Umbilical cord (tissue), 2 donors: ENCODE measurements around the gene EFNA3. TPM values are rescaled to one million over a fixed set of nuclear protein-coding genes. Genes with fewer than 3 reads are reported as not detected.

Source experiments
- DNase-seq: peaks from one replicate; pipeline ENCODE4 v3.0.0-alpha.2; 2015; ENCODE audit warnings: low spot score
- total RNA-seq: library from RNA; depleted of rRNA; stranded (reverse); fragments of >200 nt; gene quantifications from one replicate; pipeline ENCODE4 v1.2.3, GENCODE V29; 2014; ENCODE audit warnings: low replicate concordance; ENCODE audit not compliant: insufficient read depth

The EFNA3 gene
- total RNA-seq, 1 donor from 2014 or later, result 0.72 TPM

GRCh38 chr1:155048449-155049334 is 29.9 kb upstream of the EFNA3 start:
- no peak for DNase-seq

GRCh38 chr1:155049651-155050559 is 28.7 kb upstream of the EFNA3 start:
- peak; percentile 13 for DNase-seq

GRCh38 chr1:155050560-155051341 is 27.9 kb upstream of the EFNA3 start, which contains the start of gene ADAM15:
TSS of gene ADAM15 (plus strand) at chr1:155051316. CDS start at chr1:155051387, 71 bp downstream.
- peak; percentile 78 for DNase-seq

GRCh38 chr1:155051342-155051776 is 27.3 kb upstream of the EFNA3 start:
- DNase-seq, result no peak

GRCh38 chr1:155051777-155052398 is 26.7 kb upstream of the EFNA3 start:
- peak; percentile 44 for DNase-seq

GRCh38 chr1:155052439-155053395 is 25.9 kb upstream of the EFNA3 start:
- DNase-seq, result no peak

- DNase-seq, result no peak
Observed at GRCh38 chr1:155053531-155054105, 25.0 kb upstream of the EFNA3 start.

- DNase-seq, result no peak
Observed at GRCh38 chr1:155057104-155057503, 21.5 kb upstream of the EFNA3 start.

GRCh38 chr1:155057788-155058211 is 20.8 kb upstream of the EFNA3 start:
- DNase-seq, result no peak

- no peak for DNase-seq
Observed at GRCh38 chr1:155060736-155061135, 17.9 kb upstream of the EFNA3 start.

- DNase-seq, result peak; percentile 80
Observed at GRCh38 chr1:155061381-155062150, 17.1 kb upstream of the EFNA3 start.

- no peak for DNase-seq
Observed at GRCh38 chr1:155062151-155062686, 16.4 kb upstream of the EFNA3 start.

GRCh38 chr1:155062702-155063411 is 15.8 kb upstream of the EFNA3 start:
- DNase-seq, result peak; percentile 57

GRCh38 chr1:155063550-155064110 is 15.0 kb upstream of the EFNA3 start, which contains the start of gene EFNA4:
TSS of gene EFNA4 (plus strand) at chr1:155063740. CDS start at chr1:155063824, 84 bp downstream.
- DNase-seq, result peak; percentile 91

GRCh38 chr1:155064111-155064831 is 14.4 kb upstream of the EFNA3 start:
- peak; percentile 22 for DNase-seq

- DNase-seq, result no peak
Observed at GRCh38 chr1:155064832-155065429, 13.7 kb upstream of the EFNA3 start.
